Embryonic facial prominence (tissue), 1 donor: Measurements from ENCODE around the gene COL4A1.
"Not testable (repeated sequence)": the region's sequence is repeated elsewhere in the genome, so short reads cannot be mapped to it uniquely, and the experiment has no call there.

ENCODE experiments used
- DNase-seq: peaks from one replicate; pipeline ENCODE4 v3.0.0-alpha.2; 2016; ENCODE audit errors: extremely low spot score

Gene COL4A1

DNA sequence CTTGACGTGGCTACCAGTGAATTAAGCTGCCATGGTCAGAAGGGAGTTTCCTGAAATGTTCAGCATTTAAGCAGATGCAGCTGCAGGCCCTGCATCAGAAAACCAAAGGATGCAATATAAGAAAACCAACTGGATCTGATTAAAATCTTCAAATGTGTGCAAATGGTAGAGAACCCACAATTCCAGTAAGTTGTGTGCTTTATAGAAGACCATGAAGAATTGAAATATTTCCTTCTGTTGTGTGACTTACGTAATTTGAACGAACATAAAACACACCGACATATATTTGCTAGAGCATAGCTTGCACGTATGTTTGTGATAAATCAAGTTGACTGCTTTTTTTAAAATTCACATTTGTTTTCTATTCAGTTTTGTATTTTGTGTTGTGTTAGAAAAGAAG, 191.4 kb downstream of the COL4A1 start:
- DNase-seq: peak; percentile 70

DNA sequence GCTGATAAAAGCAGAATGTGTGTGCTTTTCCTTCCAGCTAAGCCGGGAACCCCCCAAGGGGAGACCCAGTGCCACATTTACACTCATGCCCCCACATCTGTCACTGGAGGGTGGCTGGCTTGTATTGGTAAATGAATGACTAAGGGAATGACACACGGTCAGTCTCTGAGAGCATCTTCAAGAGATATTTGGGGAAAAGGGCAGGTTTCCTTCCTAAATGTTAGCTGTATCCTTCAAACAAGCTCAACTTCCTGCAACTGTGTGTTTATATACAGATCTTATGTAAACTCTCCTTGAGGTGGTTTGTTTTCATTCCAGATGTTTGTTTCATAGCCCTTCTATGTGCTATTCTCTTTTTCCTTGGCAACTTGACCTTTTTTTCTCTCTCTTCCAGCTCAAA, 192.6 kb downstream of the COL4A1 start:
- DNase-seq: no peak

DNA sequence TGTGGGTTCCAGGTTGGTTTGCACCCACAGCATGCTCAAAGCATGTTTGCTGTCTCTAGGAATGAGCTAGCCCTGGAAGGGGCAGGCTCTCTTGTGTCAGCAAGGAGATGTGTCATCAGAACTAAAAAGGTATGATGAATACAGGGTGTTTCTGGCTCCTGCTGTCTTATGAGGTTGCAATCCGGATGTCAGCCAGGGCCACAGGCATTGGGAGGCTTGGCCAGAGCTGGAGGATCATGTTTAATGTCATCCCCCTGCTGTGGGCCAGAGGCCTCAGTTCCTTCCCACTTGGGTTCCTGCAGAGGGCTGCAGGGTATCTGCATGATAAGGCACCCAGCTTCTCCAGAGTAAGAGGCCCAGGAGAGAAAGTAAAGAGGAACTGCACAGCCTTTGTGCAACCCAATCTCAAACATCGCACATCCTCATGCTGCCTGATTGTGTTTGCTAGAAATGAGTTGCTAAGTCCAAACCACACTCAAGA, 193.6 kb downstream of the COL4A1 start:
- no peak for DNase-seq

DNA sequence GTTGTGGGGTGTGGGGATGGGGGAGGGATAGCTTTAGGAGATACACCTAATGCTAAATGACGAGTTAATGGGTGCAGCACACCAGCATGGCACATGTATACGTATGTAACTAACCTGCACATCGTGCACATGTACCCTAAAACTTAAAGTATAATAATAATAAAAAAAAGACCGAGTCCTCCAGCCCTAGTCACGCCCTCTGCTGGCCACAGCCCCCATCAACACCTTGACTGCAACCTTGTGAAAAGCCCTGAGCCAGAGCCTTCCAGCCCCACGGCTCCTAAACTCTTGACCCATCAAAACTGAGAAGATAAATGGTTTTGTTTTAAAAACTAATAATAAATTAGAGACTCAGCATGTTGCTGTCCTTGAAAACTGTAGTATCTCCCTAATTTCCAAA, 194.6 kb downstream of the COL4A1 start:
- not testable (repeated sequence) for DNase-seq

DNA sequence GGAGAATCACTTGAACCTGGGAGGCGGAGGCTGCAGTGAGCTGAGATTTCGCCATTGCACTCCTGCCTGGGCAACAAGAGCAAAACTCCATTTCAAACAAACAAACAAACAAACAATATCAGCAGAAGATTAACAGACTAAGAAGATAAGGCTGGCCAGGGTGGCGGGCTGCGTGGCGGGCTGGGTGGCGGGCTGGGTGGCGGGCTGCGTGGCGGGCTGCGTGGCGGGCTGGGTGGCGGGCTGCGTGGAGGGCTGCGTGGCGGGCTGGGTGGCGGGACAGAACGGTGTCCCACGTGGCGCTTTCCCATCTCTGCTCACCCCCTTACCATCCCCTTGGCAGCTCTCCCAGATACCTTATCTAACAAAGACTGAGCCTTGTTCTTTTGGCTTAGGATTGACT, 196.2 kb downstream of the COL4A1 start:
- DNase-seq: no peak

DNA sequence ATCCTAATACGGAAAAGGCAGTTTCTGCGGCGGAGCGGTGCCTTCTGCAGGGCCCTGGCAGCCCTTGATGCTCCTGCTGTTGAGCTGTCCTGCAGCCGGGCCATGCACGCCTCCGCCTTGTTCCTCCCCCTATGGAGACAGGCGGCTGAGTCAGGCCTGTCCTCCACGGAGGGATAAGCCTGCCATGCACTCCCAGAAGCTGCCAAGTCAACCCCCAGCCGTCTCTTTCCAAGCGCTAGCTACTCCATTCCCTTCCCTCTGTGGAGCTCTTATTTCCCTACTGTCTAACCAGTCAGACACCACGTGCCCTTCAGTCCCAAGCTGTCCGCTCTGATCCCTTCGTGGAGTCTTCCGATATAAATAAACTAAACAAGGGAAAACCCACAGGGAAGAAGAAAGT, 197.0 kb downstream of the COL4A1 start:
- DNase-seq: no peak

DNA sequence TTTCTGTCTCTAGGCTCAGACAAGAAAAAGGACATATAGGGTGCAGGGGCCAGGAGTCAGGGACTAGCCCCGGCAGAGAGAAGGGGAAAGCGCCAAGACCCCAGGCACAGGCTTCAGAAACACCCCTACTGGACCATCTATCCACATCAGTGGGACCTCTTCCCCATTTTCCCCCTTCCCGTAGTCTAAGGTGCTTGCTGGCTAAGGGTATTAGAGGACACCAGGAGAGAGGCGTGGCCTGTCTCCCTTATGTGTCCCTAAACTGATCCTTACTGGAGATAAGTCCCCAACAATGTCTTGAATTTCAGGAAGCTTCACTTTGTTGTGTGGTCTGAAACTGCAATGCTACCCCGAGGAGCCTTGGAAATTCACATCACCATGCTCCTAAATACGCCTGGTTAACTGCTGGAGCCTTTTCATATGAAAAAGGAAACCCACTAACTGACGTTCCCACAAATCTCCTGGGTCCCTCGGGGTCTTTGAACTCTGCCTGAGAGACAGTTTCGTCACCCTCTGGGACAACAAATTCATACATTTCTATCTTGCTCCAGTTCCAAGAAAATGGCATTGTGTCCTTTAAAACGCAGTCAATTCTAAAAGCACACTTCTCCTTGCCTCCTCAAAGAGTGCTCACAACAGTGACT, 197.7 kb downstream of the COL4A1 start:
- no peak for DNase-seq

DNA sequence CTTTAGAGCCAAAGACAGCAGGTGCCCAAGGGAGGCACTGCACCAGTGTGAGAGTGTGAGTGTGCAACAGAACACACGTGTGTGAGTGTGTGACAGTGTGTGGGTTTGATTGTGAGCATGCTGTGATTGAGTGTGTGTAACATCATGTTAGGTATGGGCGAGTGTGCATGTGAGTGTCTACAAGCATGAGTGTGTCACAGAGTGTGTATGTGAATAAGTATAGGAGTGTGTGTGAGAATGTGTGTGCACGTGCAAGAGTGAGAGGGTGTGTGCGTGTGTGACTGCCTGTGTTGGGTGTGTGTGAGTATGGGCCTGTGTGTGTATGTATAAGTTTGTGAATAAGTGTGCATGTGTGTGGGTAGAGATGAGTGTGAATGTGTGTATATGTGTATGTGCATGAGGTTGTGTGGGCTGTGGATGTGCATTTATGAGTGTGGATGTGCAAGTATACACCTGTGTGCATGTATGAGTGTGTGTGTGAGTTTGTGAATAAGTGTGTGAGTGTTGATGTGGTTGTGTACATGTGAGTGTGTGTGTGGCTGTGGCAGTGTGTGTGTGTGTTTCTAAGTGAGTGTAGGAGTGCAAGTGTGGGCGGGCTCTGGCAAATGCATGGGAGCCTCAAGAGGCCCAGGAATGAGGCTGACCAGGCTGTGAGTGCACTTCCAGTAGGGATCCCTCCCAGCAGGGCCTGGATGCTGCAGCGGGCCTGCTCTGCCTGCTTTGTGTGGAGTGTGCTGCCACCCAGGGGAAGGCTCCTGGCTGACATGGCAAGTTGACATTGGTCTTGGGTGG, 198.4 kb downstream of the COL4A1 start:
- DNase-seq: peak; percentile 56

DNA sequence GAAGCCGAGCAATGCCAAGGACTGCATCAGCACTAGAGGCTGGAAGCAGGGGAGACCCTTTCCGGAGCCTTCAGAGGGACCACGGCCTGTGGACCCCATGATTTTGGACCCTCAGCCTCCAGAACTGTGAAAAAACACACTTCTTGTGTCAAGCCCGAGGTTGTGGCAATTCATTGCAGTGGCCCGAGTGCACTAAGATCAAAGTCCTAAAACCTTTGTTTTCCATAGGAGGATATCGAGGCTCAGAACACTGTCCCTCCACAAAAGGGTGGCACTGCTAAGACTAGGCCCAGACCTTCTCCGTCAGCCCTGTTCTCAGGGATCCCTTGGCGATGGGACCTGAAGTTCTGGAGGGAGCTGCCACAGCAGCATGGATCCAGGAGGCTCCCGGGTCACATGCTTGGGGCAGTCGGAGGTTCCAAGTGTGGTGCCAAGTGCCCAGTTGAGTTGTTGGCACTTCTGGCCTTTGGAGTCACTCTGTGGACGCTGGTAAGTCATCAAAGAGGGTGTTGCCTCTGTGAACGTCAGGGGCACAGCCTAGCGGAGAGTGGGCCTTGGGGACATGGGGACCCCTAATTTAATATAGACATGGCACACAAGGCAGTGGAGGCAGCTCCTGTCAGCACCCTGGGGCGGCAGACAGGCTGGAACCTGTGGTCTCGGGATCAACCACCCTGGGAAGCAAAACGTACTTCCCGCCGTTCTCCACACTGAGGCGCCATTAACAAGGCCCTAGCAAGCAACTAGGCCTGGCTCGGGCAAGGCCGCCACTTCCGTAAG, 199.2 kb downstream of the COL4A1 start:
- no peak for DNase-seq

DNA sequence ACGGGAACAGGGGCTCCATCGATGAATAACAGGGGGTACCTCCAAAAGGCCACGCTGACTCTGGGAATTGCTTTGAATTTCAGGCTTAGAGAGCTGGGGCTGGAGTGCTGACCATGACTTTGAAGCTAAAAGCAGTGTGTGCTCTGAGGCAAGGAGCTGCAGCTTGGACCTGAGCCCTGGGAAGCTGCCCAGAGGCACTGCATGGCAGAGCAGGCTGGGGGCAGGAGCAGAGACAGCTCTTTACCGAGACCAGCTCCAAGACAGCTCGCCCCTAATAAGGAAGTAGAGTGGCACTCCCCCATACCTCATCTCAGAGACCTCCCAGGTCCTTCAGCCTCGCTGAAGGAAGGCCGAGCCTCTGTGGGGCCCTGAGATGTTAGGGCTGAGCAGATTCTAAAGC, 200.2 kb downstream of the COL4A1 start:
- DNase-seq: no peak

DNA sequence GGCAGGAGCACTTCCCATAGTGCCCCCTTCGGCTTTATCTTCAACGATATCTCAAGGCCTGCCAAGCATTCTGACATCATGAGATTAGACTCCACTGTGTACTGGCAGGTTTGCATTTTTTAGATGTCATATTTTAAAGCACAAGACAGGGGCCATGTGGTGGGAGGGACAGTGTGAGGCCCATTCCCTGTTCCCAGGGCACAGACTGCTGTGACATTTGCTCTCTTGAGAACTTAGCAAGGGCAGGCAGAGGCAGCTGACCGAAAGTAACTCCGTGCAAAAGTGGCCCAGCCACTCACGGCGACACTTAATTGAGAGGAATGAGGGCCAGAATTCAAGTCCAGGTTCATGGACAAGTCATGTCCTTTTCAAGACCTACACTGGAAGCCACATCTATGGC, 201.8 kb downstream of the COL4A1 start:
- no peak for DNase-seq

DNA sequence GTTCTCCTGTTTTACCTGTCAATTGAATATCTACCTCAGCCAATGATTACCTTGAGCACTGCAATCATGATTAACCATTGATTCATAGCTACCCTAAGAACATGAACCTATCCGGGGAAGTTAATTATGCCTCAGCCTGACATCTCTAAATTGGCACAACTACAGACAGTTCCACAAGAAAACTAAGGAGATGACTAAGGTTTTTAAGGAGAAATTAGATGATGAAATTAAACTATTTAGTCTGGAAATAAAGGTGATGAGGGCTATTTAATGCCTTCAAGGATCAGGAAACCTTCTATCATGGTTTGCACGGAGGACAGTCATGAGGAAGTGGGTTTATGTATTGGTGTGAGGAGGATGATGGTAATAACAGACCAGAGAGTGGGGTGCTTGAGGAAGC, 203.4 kb downstream of the COL4A1 start:
- DNase-seq: no peak

DNA sequence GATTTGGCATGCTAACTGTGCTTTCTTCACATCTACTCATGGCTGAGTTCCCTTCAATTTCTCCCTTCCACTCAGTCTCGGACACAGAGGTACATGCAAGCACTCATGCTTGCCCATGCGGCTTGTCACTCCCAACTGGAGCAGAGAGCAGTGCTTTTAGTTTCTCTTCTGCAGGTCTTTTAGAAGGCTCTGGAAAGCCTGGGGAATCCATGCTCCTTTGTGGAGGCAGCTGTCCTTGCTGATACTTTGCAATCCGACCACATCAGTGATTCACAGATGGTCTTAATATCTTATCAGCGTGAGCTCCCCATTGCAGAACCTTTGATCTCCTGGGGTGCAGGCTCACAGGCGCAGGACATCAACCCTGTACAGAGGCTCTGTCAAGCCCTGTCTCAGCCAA, 203.9 kb downstream of the COL4A1 start:
- no peak for DNase-seq

DNA sequence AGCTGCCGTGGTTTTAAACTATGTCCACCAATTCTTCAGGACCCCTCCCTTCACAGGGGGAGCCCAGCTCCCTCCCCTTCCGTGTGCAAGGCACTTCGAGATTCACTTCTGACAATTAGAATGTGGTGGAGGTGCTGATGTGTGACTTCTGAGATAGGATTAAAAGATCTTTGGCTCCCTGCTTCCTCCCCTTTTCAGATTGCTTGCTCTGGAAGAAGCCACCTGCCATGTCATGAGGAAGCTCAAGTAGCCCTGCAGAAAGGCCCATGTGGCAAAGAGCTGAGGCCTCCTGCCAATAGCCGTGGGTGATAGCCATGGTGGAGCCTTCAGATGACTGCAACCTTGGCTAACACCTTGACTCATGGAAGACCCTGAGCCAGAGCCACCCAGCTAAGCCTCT, 204.9 kb downstream of the COL4A1 start:
- no peak for DNase-seq

DNA sequence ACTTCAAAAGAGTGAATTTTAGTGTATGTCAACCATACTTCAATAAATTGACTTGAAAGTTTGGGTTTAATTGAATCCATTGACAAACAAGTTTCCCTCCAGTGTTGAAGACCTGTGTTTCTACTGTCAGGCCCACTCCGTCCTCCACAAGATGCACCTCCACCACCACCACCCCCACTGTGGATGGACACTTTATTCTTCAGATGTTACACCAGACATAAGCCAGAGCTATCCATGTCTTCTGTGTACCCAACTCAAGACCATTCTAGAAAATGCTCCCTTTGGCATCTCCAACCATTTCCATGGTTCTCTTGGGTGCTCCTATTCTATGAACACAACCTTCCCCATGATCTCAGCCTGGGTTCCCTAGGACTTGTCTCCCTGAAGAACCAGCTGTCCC, 207.0 kb downstream of the COL4A1 start:
- DNase-seq: no peak
